ENCODE measurements around the gene TSC22D4.

The TSC22D4 gene

DNA sequence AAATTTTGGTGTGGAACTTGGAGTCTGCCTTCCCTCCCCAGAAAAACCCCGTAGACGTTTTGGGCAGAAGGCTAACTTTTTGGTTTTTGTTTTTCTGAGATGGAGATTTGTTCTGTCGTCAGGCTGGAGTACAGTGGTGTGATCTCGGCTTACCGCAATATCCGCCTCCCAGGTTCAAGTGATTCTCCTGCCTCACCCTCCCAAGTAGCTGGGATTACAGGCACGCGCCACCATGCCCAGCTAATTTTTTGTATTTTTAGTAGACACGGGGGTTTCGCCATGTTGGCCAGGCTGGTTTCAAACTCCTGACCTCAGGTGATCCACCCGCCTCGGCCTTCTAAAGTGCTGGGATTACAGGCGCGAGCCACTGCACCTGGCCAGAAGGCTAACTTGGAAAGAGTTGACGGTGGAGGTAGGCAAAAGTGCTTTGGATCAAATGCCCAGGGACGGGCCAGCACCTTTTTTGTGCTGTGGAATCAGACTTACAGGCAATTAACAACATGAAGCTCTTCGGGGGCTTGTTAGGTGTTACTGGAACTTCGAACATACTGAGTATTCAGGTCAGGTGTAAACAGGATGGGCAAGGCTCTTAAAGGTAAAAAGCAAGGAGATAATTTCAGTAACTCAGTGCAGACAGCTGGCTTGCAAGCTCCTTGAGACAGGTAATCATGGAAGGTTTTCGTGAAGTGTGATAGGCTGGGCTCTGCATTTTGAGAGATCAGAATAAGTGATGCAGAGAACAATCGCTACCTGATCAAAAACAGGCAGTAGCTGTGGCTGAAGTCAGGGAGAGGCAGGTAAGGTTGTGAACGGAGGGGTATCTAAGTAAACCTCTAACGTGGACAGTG is 44.5 kb downstream of the TSC22D4 start:
- Mint-ChIP-seq H3K4me1 (ENCODE audit: low read depth) (peaks cover 42% of the 10 kb centered on the region), H3K27me3 (ENCODE audit: low read depth) (peaks cover 2% of the 10 kb centered on the region), H3K27ac (peak overlapping the region; percentile 87), H3K36me3 (ENCODE audit: low read depth) (peaks cover 35% of the 10 kb centered on the region), H3K9me3 (no peaks in the 10 kb centered on the region), H3K4me3 (peak overlapping the region; percentile 89)

DNA sequence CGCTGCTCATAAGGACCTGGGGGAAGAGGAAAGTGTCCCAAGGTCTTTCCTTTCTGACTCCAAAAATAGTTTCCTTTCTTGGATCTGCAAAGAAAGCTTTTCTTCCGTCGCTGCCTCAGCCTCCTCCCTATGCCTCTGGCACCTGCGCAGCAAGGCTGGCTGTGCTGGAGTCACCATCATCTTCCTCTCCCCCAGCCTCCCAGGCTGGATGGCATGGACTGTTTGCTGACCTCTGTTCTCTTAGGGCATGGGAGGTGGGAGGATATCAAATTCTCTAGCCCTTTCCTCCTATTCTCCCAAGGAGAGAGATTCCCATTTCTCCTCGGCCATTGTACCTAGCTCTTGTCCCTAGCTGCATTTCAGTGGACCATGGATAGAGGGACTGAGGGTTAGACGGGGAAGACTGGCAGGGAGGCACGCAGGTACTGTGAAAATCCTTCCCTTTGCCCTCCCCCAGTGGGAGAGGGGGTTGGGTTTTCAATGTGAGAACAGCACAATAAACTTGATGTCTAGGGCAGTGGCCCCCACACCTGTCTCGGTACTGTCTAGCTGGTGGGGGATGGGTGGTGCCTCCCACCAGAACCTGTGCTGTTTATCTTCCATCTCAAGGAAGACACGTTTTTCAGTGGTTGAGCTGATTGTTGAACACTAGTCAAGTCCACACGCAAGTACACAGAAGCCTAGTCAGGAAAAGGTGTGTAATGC is 45.3 kb downstream of the TSC22D4 start:
- H3K27ac Mint-ChIP-seq: peak overlapping the region; percentile 60
- H3K4me1 Mint-ChIP-seq (ENCODE audit: low read depth): peaks cover 46% of the 10 kb centered on the region
- peak overlapping the region; percentile 25 for H3K4me3 Mint-ChIP-seq
- H3K27me3 Mint-ChIP-seq (ENCODE audit: low read depth): peaks cover 6% of the 10 kb centered on the region
- H3K9me3 Mint-ChIP-seq: no peaks in the 10 kb centered on the region
- peaks cover 39% of the 10 kb centered on the region for H3K36me3 Mint-ChIP-seq (ENCODE audit: low read depth)

DNA sequence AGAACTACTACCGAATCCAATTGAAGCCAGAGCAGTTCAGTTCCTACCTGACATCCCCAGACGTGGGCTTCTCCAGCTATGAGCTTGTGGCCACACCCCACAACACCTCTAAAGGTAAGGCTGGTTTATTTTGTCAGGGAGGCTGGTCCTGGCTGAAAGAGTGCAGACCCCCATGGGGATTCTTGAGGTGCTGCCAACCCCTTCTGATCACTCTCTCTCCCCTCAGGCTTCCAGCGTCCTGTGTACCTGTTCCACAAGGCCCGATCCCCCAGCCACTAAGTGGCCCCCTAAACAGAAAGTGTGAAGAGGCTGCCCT is 45.8 kb downstream of the TSC22D4 start:
- H3K27ac Mint-ChIP-seq: peak overlapping the region; percentile 60
- peaks cover 46% of the 10 kb centered on the region for H3K4me1 Mint-ChIP-seq (ENCODE audit: low read depth)
- H3K4me3 Mint-ChIP-seq: peak overlapping the region; percentile 10
- H3K27me3 Mint-ChIP-seq (ENCODE audit: low read depth): peaks cover 6% of the 10 kb centered on the region
- peaks cover 39% of the 10 kb centered on the region for H3K36me3 Mint-ChIP-seq (ENCODE audit: low read depth)
- no peaks in the 10 kb centered on the region for H3K9me3 Mint-ChIP-seq

- H3K27me3 Mint-ChIP-seq (ENCODE audit: low read depth): peaks cover 6% of the 10 kb centered on the region
- peaks cover 41% of the 10 kb centered on the region for H3K36me3 Mint-ChIP-seq (ENCODE audit: low read depth)
- peaks cover 46% of the 10 kb centered on the region for H3K4me1 Mint-ChIP-seq (ENCODE audit: low read depth)
- H3K27ac Mint-ChIP-seq: no peak overlapping the region
- H3K4me3 Mint-ChIP-seq: peak overlapping the region; percentile 10
- no peaks in the 10 kb centered on the region for H3K9me3 Mint-ChIP-seq
These were observed 46.3 kb downstream of the TSC22D4 start for GRCh38 chr7:100432621-100433275.

DNA sequence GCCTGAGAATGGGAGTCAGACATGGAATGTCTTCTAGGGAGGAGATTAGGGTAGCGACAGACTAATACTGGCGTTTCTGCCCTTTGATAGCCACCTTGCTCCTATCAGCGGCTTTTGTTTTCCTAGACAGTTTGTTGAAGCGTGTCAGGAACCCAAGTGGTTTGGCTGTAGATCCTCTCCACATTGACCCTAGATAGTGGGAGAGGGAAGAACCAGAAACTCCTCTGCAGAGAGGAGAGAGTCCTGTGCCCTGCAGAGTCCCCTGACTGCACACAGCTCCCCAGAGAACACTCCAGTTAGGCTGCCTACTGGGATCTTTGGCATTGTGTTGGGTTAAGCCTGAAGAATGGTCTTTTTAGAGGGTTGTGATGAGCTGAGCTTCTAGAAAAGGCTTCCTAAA is 47.0 kb downstream of the TSC22D4 start:
- H3K4me3 Mint-ChIP-seq: peak overlapping the region; percentile 65
- peak overlapping the region; percentile 69 for H3K27ac Mint-ChIP-seq
- H3K9me3 Mint-ChIP-seq: no peaks in the 10 kb centered on the region
- peaks cover 46% of the 10 kb centered on the region for H3K4me1 Mint-ChIP-seq (ENCODE audit: low read depth)
- H3K36me3 Mint-ChIP-seq (ENCODE audit: low read depth): peaks cover 41% of the 10 kb centered on the region
- H3K27me3 Mint-ChIP-seq (ENCODE audit: low read depth): peaks cover 6% of the 10 kb centered on the region

DNA sequence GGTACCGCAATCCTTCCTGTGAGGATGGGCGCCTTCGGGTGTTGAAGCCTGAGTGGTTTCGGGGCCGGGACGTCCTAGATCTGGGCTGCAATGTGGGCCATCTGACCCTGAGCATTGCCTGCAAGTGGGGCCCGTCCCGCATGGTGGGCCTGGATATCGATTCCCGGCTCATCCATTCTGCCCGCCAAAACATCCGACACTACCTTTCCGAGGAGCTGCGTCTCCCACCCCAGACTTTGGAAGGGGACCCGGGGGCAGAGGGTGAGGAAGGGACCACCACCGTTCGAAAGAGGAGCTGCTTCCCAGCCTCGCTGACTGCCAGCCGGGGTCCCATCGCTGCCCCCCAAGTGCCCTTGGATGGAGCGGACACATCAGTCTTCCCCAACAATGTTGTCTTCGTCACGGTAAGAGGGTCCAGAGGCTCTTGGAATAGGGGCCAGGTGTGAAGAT is 47.7 kb downstream of the TSC22D4 start:
- H3K4me1 Mint-ChIP-seq (ENCODE audit: low read depth): peaks cover 46% of the 10 kb centered on the region
- peak overlapping the region; percentile 69 for H3K27ac Mint-ChIP-seq
- peaks cover 6% of the 10 kb centered on the region for H3K27me3 Mint-ChIP-seq (ENCODE audit: low read depth)
- peaks cover 39% of the 10 kb centered on the region for H3K36me3 Mint-ChIP-seq (ENCODE audit: low read depth)
- H3K4me3 Mint-ChIP-seq: peak overlapping the region; percentile 65
- no peaks in the 10 kb centered on the region for H3K9me3 Mint-ChIP-seq

- peaks cover 10% of the 10 kb centered on the region for H3K27me3 Mint-ChIP-seq (ENCODE audit: low read depth)
- H3K36me3 Mint-ChIP-seq (ENCODE audit: low read depth): peaks cover 37% of the 10 kb centered on the region
- H3K27ac Mint-ChIP-seq: peak overlapping the region; percentile 95
- peaks cover 46% of the 10 kb centered on the region for H3K4me1 Mint-ChIP-seq (ENCODE audit: low read depth)
- H3K9me3 Mint-ChIP-seq: no peaks in the 10 kb centered on the region
- peak overlapping the region; percentile 91 for H3K4me3 Mint-ChIP-seq
These were observed 48.3 kb downstream of the TSC22D4 start for GRCh38 chr7:100430493-100431285.

DNA sequence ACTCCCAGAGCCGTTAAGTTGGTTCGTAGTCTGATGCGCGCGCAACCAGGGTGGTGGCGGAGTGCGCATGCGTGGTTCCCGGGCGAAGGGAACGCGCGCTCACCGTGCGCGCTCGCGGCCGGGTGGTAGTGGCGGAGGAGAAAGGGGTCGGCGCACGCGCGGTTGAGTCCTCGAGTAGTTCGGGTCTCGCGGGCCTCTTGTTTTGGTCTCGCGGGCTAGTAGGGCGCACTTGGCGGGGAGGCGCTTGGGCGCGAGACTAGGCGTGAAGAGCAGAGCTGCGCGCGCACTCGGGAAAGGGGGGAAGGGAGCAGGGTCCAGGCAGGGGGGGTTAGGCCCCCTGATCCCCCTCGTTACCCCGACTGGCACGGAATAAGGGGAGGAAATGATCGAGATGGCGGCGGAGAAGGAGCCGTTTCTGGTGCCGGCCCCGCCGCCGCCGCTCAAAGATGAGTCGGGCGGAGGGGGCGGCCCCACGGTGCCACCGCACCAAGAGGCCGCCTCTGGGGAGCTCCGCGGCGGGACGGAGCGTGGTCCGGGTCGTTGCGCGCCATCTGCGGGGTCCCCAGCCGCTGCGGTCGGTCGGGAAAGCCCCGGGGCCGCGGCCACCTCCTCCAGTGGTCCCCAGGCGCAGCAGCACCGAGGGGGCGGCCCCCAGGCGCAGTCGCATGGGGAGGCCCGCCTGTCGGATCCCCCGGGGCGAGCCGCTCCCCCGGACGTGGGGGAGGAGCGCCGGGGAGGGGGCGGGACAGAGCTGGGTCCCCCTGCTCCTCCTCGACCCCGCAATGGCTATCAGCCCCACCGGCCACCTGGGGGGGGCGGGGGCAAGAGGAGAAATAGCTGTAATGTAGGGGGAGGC is 49.1 kb downstream of the TSC22D4 start, which contains the start of gene MEPCE:
Gene MEPCE (plus strand): TSS at position 195 of the 856 bp plus-strand sequence. CDS start 188 bp downstream, at position 383.
- peaks cover 41% of the 10 kb centered on the region for H3K4me1 Mint-ChIP-seq (ENCODE audit: low read depth)
- H3K36me3 Mint-ChIP-seq (ENCODE audit: low read depth): peaks cover 30% of the 10 kb centered on the region

GRCh38 chr7:100428967-100429636 is 49.9 kb downstream of the TSC22D4 start:
- Mint-ChIP-seq H3K9me3 (no peaks in the 10 kb centered on the region), H3K4me3 (peak overlapping the region; percentile 94), H3K4me1 (ENCODE audit: low read depth) (peaks cover 34% of the 10 kb centered on the region), H3K27me3 (ENCODE audit: low read depth) (peaks cover 10% of the 10 kb centered on the region), H3K36me3 (ENCODE audit: low read depth) (peaks cover 24% of the 10 kb centered on the region), H3K27ac (peak overlapping the region; percentile 100)

More for the DNA sequence above, 49.1 kb downstream of the TSC22D4 start, which contains the start of gene MEPCE:
- Mint-ChIP-seq H3K27me3 (ENCODE audit: low read depth) (peaks cover 10% of the 10 kb centered on the region), H3K4me3 (peak within 1 kb of the TSS; percentile 94), H3K27ac (peak within 1 kb of the TSS; percentile 100), H3K9me3 (no peaks in the 10 kb centered on the region)

GRCh38 chr7:100428199-100428966 is 50.6 kb downstream of the TSC22D4 start, which contains the start of gene ZCWPW1:
TSS of gene ZCWPW1 (minus strand) at chr7:100428703. CDS start at chr7:100420649, 8,054 bp downstream.
- Mint-ChIP-seq H3K4me3 (peak within 1 kb of the TSS; percentile 94), H3K27me3 (ENCODE audit: low read depth) (peaks cover 10% of the 10 kb centered on the region), H3K4me1 (ENCODE audit: low read depth) (peaks cover 30% of the 10 kb centered on the region), H3K36me3 (ENCODE audit: low read depth) (peaks cover 18% of the 10 kb centered on the region), H3K9me3 (no peaks in the 10 kb centered on the region), H3K27ac (peak within 1 kb of the TSS; percentile 100)

DNA sequence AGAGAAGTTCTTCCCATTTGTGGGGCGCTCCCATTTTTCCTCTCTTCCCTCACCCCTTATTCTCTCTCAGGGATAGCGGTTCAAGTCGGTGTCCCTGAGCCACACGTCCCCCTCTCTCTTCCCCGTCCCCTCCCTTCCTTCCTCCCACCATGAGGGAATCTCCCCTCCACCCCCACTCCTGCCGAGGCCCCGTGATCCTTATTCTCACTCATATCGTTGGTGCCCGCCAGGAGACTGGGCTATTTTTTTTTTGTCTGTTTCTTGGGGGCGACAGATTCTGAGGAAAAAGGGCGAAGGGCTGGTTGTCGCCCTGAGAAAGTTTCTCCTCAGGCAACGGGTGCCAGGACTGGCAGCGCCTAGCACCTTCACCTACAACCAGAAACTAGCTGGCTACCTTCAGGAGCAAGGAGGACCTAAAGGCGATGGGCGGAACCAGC is 51.2 kb downstream of the TSC22D4 start:
- Mint-ChIP-seq H3K27me3 (ENCODE audit: low read depth) (peaks cover 10% of the 10 kb centered on the region), H3K36me3 (ENCODE audit: low read depth) (peaks cover 17% of the 10 kb centered on the region), H3K4me1 (ENCODE audit: low read depth) (peaks cover 24% of the 10 kb centered on the region), H3K4me3 (peak overlapping the region; percentile 94), H3K9me3 (no peaks in the 10 kb centered on the region), H3K27ac (no peak overlapping the region)

DNA sequence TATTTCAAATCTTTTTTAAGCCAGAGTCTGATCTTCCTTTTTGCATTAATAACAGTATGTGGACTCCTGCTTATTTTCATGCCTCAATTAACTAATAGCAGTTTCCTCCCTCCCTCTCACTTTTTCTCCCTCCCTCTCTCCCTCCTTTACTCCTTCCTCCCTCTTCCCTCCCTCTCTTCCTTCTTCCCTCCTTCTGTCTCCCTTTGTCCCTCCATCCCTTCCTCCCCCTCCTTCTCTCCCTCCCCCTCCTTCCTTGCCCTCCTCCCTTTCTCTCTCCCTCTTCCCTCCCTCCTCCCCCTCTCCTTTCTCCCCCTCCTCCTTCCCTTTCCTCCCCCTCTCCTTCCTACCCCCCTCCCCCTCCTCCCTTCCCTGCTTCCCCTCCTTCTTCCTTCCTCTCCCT is 52.5 kb downstream of the TSC22D4 start:
- no peaks in the 10 kb centered on the region for H3K9me3 Mint-ChIP-seq
- no peak overlapping the region for H3K4me3 Mint-ChIP-seq
- H3K27ac Mint-ChIP-seq: no peak overlapping the region
- peaks cover 11% of the 10 kb centered on the region for H3K36me3 Mint-ChIP-seq (ENCODE audit: low read depth)
- H3K4me1 Mint-ChIP-seq (ENCODE audit: low read depth): peaks cover 12% of the 10 kb centered on the region
- H3K27me3 Mint-ChIP-seq (ENCODE audit: low read depth): peaks cover 10% of the 10 kb centered on the region

Measured in T-helper 1 cell treated with Interleukin-12 subunit alpha and Interleukin-12 subunit beta and Interleukin-4 antibody, amounts not matched to agents 30 μg/mL and 1 μg/mL, for 36 hours (primary cell).